Tibial nerve (tissue), 4 donors: ENCODE measurements around the gene ATP9B. TPM values are rescaled to one million over a fixed set of nuclear protein-coding genes. Genes with fewer than 3 reads are reported as not detected.
"Not testable (repeated sequence)": the region's sequence is repeated elsewhere in the genome, so short reads cannot be mapped to it uniquely, and the experiment has no call there.

Experiments used
- DNase-seq, 2 donors: peaks; one replicate each; pipeline ENCODE4 v3.0.0-alpha.2; 2019; ENCODE audit warnings: low spot score in 2 of 2
- H3K27ac ChIP-seq, 4 donors: fragments of 200-600 bp; sonication (generic) in 3 of 4; one replicate each; pipeline ENCODE4 v1.5.1; 2017 to 2019; ENCODE audit warnings: mild to moderate bottlenecking in 1 of 4
- H3K27me3 ChIP-seq, 2 donors: fragments of 200-600 bp; sonication (generic) in 1 of 2; one replicate each; pipeline versions ENCODE4 v1.5.1 to v1.6.0; 2017 to 2019
- H3K36me3 ChIP-seq, 3 donors: fragments of 200-600 bp; sonication (generic); one replicate each; pipeline ENCODE4 v1.5.1; 2018 to 2019
- H3K4me1 ChIP-seq, 4 donors: fragments of 200-600 bp; sonication (generic) in 3 of 4; one replicate each; pipeline ENCODE4 v1.5.1; 2017 to 2019
- H3K4me3 ChIP-seq, 4 donors: fragments of 200-600 bp; sonication (generic) in 3 of 4; one replicate each; pipeline ENCODE4 v1.5.1; 2017 to 2019; ENCODE audit warnings: mild to moderate bottlenecking in 1 of 4, moderate library complexity in 1 of 4
- H3K9me3 ChIP-seq, 4 donors: fragments of 200-600 bp; sonication (generic) in 3 of 4; one replicate each; pipeline ENCODE4 v1.5.1; 2017 to 2019
- EP300 ChIP-seq, 2 donors: sonication (generic); formaldehyde crosslinking; IDR thresholded peaks; one replicate each; pipeline ENCODE4 v1.6.1; 2017; ENCODE audit warnings: antibody characterized with exemption in 2 of 2, mild to moderate bottlenecking in 1 of 2
- POLR2A ChIP-seq, 2 donors: fragments of 450-650 bp; IDR thresholded peaks; one replicate each; pipeline ENCODE4 v1.6.1; 2017; ENCODE audit warnings: antibody characterized with exemption in 2 of 2, mild to moderate bottlenecking in 2 of 2, moderate library complexity in 2 of 2
- WGBS, 2 donors: methylation state at CpG; one replicate each; pipeline ENCODE4 v1.1.5; 2018; 5-methylcytosine and 5-hydroxymethylcytosine counted together
- total RNA-seq, 4 donors: library from RNA; depleted of rRNA; stranded (reverse); fragments of >200 nt; gene quantifications; one replicate each; pipeline ENCODE4 v1.1.0, GENCODE V29; 2016
- TF ChIP-seq, protein P1 (sequence below), 5 experiments: fragments of 200-600 bp in 3 of 5; fragments of 450-650 bp in 2 of 5; sonication (generic) in 3 of 5; IDR thresholded peaks; one replicate each; pipeline ENCODE4 v1.5.1; 2016 to 2019; ENCODE audit warnings: antibody characterized with exemption in 5 of 5, mild to moderate bottlenecking in 3 of 5, moderate library complexity in 2 of 5

ATP9B gene
- total RNA-seq, 4 donors from 2014 or later = 56.9 to 68.7 (median 59.8) TPM

- Histone ChIP-seq H3K4me1 (peaks cover 0 to 58% (median 8%) of the 10 kb centered on the region in 4 donors), H3K27ac (peak overlapping the region in 2 of 4 donors; percentile 19 to 49), H3K36me3 (peaks cover 0 to 3% (median 0%) of the 10 kb centered on the region in 3 donors), H3K27me3 (no peaks in the 10 kb centered on the region), H3K9me3 (peaks cover 0 to 3% (median under 1%) of the 10 kb centered on the region in 4 donors), H3K4me3 (no peak overlapping the region)
- WGBS, 2 donors = 70 to 74% methylated on average over 8 of the region's 8 CpGs
- no peak for DNase-seq
- TF ChIP-seq EP300 (IDR thresholded peaks at IDR 0.05) (no peak), POLR2A (IDR thresholded peaks at IDR 0.05) (no peak)
Observed at GRCh38 chr18:79260023-79260422, 190.8 kb downstream of the ATP9B start.

DNA sequence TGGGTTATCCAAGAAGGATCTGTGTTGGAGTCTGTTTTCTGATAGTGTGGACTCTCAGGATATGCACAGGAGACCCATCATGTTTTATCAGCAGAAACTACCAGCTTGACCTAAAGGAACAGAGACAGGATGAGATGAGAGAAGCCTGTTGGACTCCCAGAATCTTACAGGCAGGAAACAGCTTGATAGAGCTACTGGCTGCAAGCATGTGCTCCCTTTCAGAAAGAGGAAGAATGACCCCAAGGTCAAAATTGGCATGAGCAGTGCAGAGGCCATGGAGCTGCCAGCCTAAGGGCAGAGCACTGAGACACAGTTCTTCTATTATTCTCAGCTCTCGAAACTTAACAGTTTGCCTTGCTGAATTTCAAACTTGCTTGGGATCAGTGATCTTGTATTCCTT lies 191.3 kb downstream of the ATP9B start:
- peak overlapping the region in 2 of 4 donors; percentile 19 to 49 for H3K27ac ChIP-seq
- 41 to 42% methylated on average over 1 of the region's 1 CpG for WGBS, 2 donors
- H3K36me3 ChIP-seq = peaks cover 0 to 7% (median 0%) of the 10 kb centered on the region in 3 donors

GRCh38 chr18:79265068-79265467 lies 195.9 kb downstream of the ATP9B start:
- peaks cover 0 to 19% (median 3%) of the 10 kb centered on the region in 3 donors for H3K36me3 ChIP-seq
- DNase-seq = not testable (repeated sequence)

More for the DNA sequence above, 191.3 kb downstream of the ATP9B start:
- H3K4me3 ChIP-seq = no peak overlapping the region
- TF ChIP-seq, protein P1, sequence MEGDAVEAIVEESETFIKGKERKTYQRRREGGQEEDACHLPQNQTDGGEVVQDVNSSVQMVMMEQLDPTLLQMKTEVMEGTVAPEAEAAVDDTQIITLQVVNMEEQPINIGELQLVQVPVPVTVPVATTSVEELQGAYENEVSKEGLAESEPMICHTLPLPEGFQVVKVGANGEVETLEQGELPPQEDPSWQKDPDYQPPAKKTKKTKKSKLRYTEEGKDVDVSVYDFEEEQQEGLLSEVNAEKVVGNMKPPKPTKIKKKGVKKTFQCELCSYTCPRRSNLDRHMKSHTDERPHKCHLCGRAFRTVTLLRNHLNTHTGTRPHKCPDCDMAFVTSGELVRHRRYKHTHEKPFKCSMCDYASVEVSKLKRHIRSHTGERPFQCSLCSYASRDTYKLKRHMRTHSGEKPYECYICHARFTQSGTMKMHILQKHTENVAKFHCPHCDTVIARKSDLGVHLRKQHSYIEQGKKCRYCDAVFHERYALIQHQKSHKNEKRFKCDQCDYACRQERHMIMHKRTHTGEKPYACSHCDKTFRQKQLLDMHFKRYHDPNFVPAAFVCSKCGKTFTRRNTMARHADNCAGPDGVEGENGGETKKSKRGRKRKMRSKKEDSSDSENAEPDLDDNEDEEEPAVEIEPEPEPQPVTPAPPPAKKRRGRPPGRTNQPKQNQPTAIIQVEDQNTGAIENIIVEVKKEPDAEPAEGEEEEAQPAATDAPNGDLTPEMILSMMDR (IDR thresholded peaks at IDR 0.05) = no peak
- TF ChIP-seq POLR2A (IDR thresholded peaks at IDR 0.05) = no peak
- peak in 1 of 2 donors; percentile 49 for TF ChIP-seq EP300 (IDR thresholded peaks at IDR 0.05)
- H3K27me3 ChIP-seq = no peaks in the 10 kb centered on the region
- DNase-seq = no peak
- H3K9me3 ChIP-seq = peaks cover 0 to 6% (median 2%) of the 10 kb centered on the region in 4 donors
- H3K4me1 ChIP-seq = peaks cover 0 to 58% (median 8%) of the 10 kb centered on the region in 4 donors

GRCh38 chr18:79271812-79272211 lies 202.6 kb downstream of the ATP9B start:
- H3K36me3 ChIP-seq = peaks cover 0 to 42% (median 3%) of the 10 kb centered on the region in 3 donors
- not testable (repeated sequence) for DNase-seq, H3K9me3 ChIP-seq, H3K4me1 ChIP-seq, H3K4me3 ChIP-seq, H3K27me3 ChIP-seq, H3K27ac ChIP-seq

More at GRCh38 chr18:79265068-79265467, 195.9 kb downstream of the ATP9B start:
- peaks cover 0 to 30% (median 3%) of the 10 kb centered on the region in 4 donors for H3K4me1 ChIP-seq
- H3K27me3 ChIP-seq, H3K9me3 ChIP-seq, H3K27ac ChIP-seq, H3K4me3 ChIP-seq: not testable (repeated sequence)
- WGBS, 2 donors = 96 to 97% methylated on average over 9 of the region's 9 CpGs

GRCh38 chr18:79272916-79273315 lies 203.7 kb downstream of the ATP9B start:
- WGBS, 2 donors = 77 to 78% methylated on average over 8 of the region's 8 CpGs
- Histone ChIP-seq H3K36me3 (peaks cover 0 to 42% (median 3%) of the 10 kb centered on the region in 3 donors), H3K4me3 (no peak overlapping the region), H3K4me1 (no peaks in the 10 kb centered on the region), H3K27me3 (no peaks in the 10 kb centered on the region), H3K9me3 (no peaks in the 10 kb centered on the region), H3K27ac (no peak overlapping the region)
- TF ChIP-seq, protein P1 (IDR thresholded peaks at IDR 0.05) = no peak
- no peak for DNase-seq

GRCh38 chr18:79274823-79275222 lies 205.6 kb downstream of the ATP9B start:
- no peak for TF ChIP-seq EP300 (IDR thresholded peaks at IDR 0.05)
- TF ChIP-seq, protein P1 (IDR thresholded peaks at IDR 0.05) = no peak
- TF ChIP-seq POLR2A (IDR thresholded peaks at IDR 0.05) = no peak
- no peak overlapping the region for H3K27ac ChIP-seq
- peaks cover 0 to 47% (median under 1%) of the 10 kb centered on the region in 3 donors for H3K36me3 ChIP-seq
- H3K9me3 ChIP-seq = no peaks in the 10 kb centered on the region
- H3K27me3 ChIP-seq = no peaks in the 10 kb centered on the region
- no peaks in the 10 kb centered on the region for H3K4me1 ChIP-seq
- no peak for DNase-seq
- H3K4me3 ChIP-seq = no peak overlapping the region
- whole genome bisulfite sequencing, 2 donors = 77 to 82% methylated on average over 8 of the region's 8 CpGs

- no peak for DNase-seq
- Histone ChIP-seq H3K9me3 (no peaks in the 10 kb centered on the region), H3K27me3 (no peaks in the 10 kb centered on the region), H3K36me3 (peaks cover 0 to 44% (median 0%) of the 10 kb centered on the region in 3 donors), H3K27ac (no peak overlapping the region), H3K4me3 (no peak overlapping the region), H3K4me1 (no peaks in the 10 kb centered on the region)
- TF ChIP-seq, protein P1 (IDR thresholded peaks at IDR 0.05) = no peak
- TF ChIP-seq EP300 (IDR thresholded peaks at IDR 0.05) = no peak
- TF ChIP-seq POLR2A (IDR thresholded peaks at IDR 0.05) = no peak
- WGBS, 2 donors = 88 to 92% methylated on average over 7 of the region's 7 CpGs
Observed at GRCh38 chr18:79275461-79275860, 206.3 kb downstream of the ATP9B start.
